HepG2 (cell line): Measurements from ENCODE around the gene PTCH1. TPM values are rescaled to one million over a fixed set of nuclear protein-coding genes. Genes with fewer than 3 reads are reported as not detected.

Source experiments
- KDM2A ChIP-seq: sonication (generic); formaldehyde crosslinking; IDR thresholded peaks from 2 replicates; pipeline ENCODE4 v1.4.0; 2020; ENCODE audit warnings: low read depth, missing genetic modification reagents, borderline replicate concordance
- PRMT3 ChIP-seq: sonication (generic); formaldehyde crosslinking; IDR thresholded peaks from 2 replicates; pipeline ENCODE4 v1.8.1; 2022; ENCODE audit warnings: low read depth, mild to moderate bottlenecking, moderate library complexity, missing genetic modification reagents, borderline replicate concordance
- SAP130 ChIP-seq: IDR thresholded peaks from 2 replicates; pipeline ENCODE4 v1.6.1; 2016; ENCODE audit warnings: low read depth
- ZKSCAN8 ChIP-seq: IDR thresholded peaks from 2 replicates; pipeline ENCODE4 v1.6.1; 2016; ENCODE audit warnings: borderline replicate concordance, missing genetic modification reagents, missing compliant biosample characterization
- ZNF18 ChIP-seq: sonication (generic); formaldehyde crosslinking; IDR thresholded peaks from 2 replicates; pipeline ENCODE4 v1.8.0; 2022; ENCODE audit warnings: mild to moderate bottlenecking, missing genetic modification reagents; ENCODE audit not compliant: insufficient replicate concordance
- ZNF569 ChIP-seq: sonication (generic); formaldehyde crosslinking; IDR thresholded peaks from 2 replicates; pipeline ENCODE4 v1.5.0; 2020; ENCODE audit warnings: mild to moderate bottlenecking, missing genetic modification reagents, moderate library complexity, borderline replicate concordance
- polyA plus RNA-seq, 8 experiments: library from polyadenylated mRNA; depleted of rRNA in 3 of 8; stranded (reverse) in 7 of 8; unstranded in 1 of 8; fragments of >200 nt; fragmentation: Illumina TruSeq in 4 of 8; extraction: Trizol in 4 of 8; gene quantifications; 2 replicates each; pipeline versions ENCODE4 v1.2.1 to v1.2.3, GENCODE V29; 2011 to 2016; ENCODE audit warnings: low read depth in 4 of 8, missing spikeins in 1 of 8, mixed read lengths in 1 of 8; ENCODE audit not compliant: insufficient read depth in 1 of 8
- total RNA-seq, 5 experiments: library from RNA; depleted of rRNA; stranded (reverse); fragments of >200 nt; fragmentation: Illumina TruSeq; extraction: Trizol; gene quantifications; 2 replicates each; pipeline ENCODE4 v1.2.3, GENCODE V29; 2016; ENCODE audit warnings: low read depth in 1 of 5
- TF ChIP-seq, protein P1 (sequence below): sonication (generic); formaldehyde crosslinking; IDR thresholded peaks from 2 replicates; pipeline ENCODE4 v1.4.0; 2020; ENCODE audit warnings: mild to moderate bottlenecking, missing genetic modification reagents
- TF ChIP-seq, protein P2 (sequence below): sonication (generic); formaldehyde crosslinking; IDR thresholded peaks from 2 replicates; pipeline ENCODE4 v1.4.0; 2020; ENCODE audit warnings: missing genetic modification reagents

PTCH1 gene
- total and polyA plus RNA-seq, 2 of the 13 experiments (the other 11 are each of a cell fraction or from before 2014, with no cell fraction given) = 2.8 to 3.9 TPM

- TF ChIP-seq, protein P1, sequence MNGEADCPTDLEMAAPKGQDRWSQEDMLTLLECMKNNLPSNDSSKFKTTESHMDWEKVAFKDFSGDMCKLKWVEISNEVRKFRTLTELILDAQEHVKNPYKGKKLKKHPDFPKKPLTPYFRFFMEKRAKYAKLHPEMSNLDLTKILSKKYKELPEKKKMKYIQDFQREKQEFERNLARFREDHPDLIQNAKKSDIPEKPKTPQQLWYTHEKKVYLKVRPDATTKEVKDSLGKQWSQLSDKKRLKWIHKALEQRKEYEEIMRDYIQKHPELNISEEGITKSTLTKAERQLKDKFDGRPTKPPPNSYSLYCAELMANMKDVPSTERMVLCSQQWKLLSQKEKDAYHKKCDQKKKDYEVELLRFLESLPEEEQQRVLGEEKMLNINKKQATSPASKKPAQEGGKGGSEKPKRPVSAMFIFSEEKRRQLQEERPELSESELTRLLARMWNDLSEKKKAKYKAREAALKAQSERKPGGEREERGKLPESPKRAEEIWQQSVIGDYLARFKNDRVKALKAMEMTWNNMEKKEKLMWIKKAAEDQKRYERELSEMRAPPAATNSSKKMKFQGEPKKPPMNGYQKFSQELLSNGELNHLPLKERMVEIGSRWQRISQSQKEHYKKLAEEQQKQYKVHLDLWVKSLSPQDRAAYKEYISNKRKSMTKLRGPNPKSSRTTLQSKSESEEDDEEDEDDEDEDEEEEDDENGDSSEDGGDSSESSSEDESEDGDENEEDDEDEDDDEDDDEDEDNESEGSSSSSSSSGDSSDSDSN (CRISPR knock-in tag) = no peak
- TF ChIP-seq ZNF569 (CRISPR knock-in tag) = no peak
- no peak for TF ChIP-seq ZKSCAN8 (CRISPR knock-in tag)
- TF ChIP-seq, protein P2, sequence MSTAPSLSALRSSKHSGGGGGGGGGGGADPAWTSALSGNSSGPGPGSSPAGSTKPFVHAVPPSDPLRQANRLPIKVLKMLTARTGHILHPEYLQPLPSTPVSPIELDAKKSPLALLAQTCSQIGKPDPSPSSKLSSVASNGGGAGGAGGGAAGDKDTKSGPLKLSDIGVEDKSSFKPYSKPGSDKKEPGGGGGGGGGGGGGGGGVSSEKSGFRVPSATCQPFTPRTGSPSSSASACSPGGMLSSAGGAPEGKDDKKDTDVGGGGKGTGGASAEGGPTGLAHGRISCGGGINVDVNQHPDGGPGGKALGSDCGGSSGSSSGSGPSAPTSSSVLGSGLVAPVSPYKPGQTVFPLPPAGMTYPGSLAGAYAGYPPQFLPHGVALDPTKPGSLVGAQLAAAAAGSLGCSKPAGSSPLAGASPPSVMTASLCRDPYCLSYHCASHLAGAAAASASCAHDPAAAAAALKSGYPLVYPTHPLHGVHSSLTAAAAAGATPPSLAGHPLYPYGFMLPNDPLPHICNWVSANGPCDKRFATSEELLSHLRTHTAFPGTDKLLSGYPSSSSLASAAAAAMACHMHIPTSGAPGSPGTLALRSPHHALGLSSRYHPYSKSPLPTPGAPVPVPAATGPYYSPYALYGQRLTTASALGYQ (CRISPR knock-in tag) = no peak
- TF ChIP-seq PRMT3 (CRISPR knock-in tag) = no peak
- peak; percentile 29; the same call in 1 of the 2 replicates for TF ChIP-seq SAP130
- no peak for TF ChIP-seq KDM2A (CRISPR knock-in tag)
- TF ChIP-seq ZNF18 (CRISPR knock-in tag) = no peak
Measured at GRCh38 chr9:95509851-95510708, 6.7 kb downstream of the PTCH1 start (continued).
